GM18951 (cell line): Measurements from ENCODE around the gene OAS2.
"Not testable (repeated sequence)": the region's sequence is repeated elsewhere in the genome, so short reads cannot be mapped to it uniquely, and the experiment has no call there.

ENCODE experiments used
- POLR2A ChIP-seq: IDR thresholded peaks from 4 replicates; pipeline ENCODE4 v1.6.1; 2011; ENCODE audit warnings: mild to moderate bottlenecking; ENCODE audit not compliant: insufficient read length, insufficient read depth; ENCODE audit errors: extremely low read depth
- in situ Hi-C: fragments of 300-500 bp; cut with MboI; formaldehyde crosslinking; loops from one replicate; pipeline ENCODE4 v1.12.0; 2022; ENCODE audit warnings: low sequenced_read_pairs, mixed read lengths, inconsistent platforms; ENCODE audit not compliant: unreplicated experiment

The OAS2 gene

GRCh38 chr12:112941528-112942335 lies 36.6 kb upstream of the OAS2 start:
- no peak for TF ChIP-seq POLR2A
- in situ Hi-C loops = no loop called here

GRCh38 chr12:112942572-112942971 lies 35.7 kb upstream of the OAS2 start:
- TF ChIP-seq POLR2A = no peak
- in situ Hi-C loops = no loop called here

- no peak for TF ChIP-seq POLR2A
- in situ Hi-C loops = no loop called here
Observed at GRCh38 chr12:112944024-112944690, 34.2 kb upstream of the OAS2 start.

- TF ChIP-seq POLR2A = no peak
- in situ Hi-C loops = no loop called here
Observed at GRCh38 chr12:112945515-112945914, 32.8 kb upstream of the OAS2 start.

GRCh38 chr12:112946236-112947000 lies 31.9 kb upstream of the OAS2 start:
- no peak for TF ChIP-seq POLR2A
- in situ Hi-C loops = no loop called here

- TF ChIP-seq POLR2A = no peak
- in situ Hi-C loops = no loop called here
Observed at GRCh38 chr12:112947314-112947713, 31.0 kb upstream of the OAS2 start.

- no peak for TF ChIP-seq POLR2A
Observed at GRCh38 chr12:112947761-112948160, 30.6 kb upstream of the OAS2 start.

GRCh38 chr12:112948806-112949205 lies 29.5 kb upstream of the OAS2 start:
- in situ Hi-C loops = no loop called here
- TF ChIP-seq POLR2A = no peak

More at GRCh38 chr12:112947761-112948160, 30.6 kb upstream of the OAS2 start:
- in situ Hi-C loops = no loop called here

- TF ChIP-seq POLR2A = no peak
- in situ Hi-C loops = no loop called here
Observed at GRCh38 chr12:112950701-112951100, 27.6 kb upstream of the OAS2 start.

GRCh38 chr12:112957125-112957524 lies 21.2 kb upstream of the OAS2 start:
- in situ Hi-C loops = not testable (repeated sequence)

- in situ Hi-C loops = no loop called here
- TF ChIP-seq POLR2A = no peak
Observed at GRCh38 chr12:112961074-112961473, 17.2 kb upstream of the OAS2 start.

GRCh38 chr12:112961536-112961935 lies 16.8 kb upstream of the OAS2 start:
- in situ Hi-C loops = no loop called here
- no peak for TF ChIP-seq POLR2A

GRCh38 chr12:112962561-112962960 lies 15.8 kb upstream of the OAS2 start:
- in situ Hi-C loops = no loop called here
- TF ChIP-seq POLR2A = no peak
